ENCODE measurements around the gene MEX3C.

Gene MEX3C

GRCh38 chr18:51128533-51128932 lies 68.9 kb downstream of the MEX3C start:
- DNase-seq (ENCODE audit: low spot score): no peak
- in situ Hi-C loops (cut with MboI; ENCODE audit: low sequenced_read_pairs, unreplicated experiment): no loop called here
- TF ChIP-seq CTCF (IDR thresholded peaks at IDR 0.05; ENCODE audit: borderline replicate concordance, control extremely low read depth, extremely low read depth, insufficient read depth, missing control alignments): no peak

GRCh38 chr18:51127664-51128063 lies 69.8 kb downstream of the MEX3C start:
- TF ChIP-seq CTCF (IDR thresholded peaks at IDR 0.05; ENCODE audit: borderline replicate concordance, control extremely low read depth, extremely low read depth, insufficient read depth, missing control alignments): no peak
- DNase-seq (ENCODE audit: low spot score): no peak
- in situ Hi-C loops (cut with MboI; ENCODE audit: low sequenced_read_pairs, unreplicated experiment): no loop called here

- no peak for DNase-seq (ENCODE audit: low spot score)
- no peak for TF ChIP-seq CTCF (IDR thresholded peaks at IDR 0.05; ENCODE audit: borderline replicate concordance, control extremely low read depth, extremely low read depth, insufficient read depth, missing control alignments)
- in situ Hi-C loops (cut with MboI; ENCODE audit: low sequenced_read_pairs, unreplicated experiment): no loop called here
Measured at GRCh38 chr18:51125976-51126375, 71.5 kb downstream of the MEX3C start.
